ENCODE results near the gene UBXN2A.

DNA sequence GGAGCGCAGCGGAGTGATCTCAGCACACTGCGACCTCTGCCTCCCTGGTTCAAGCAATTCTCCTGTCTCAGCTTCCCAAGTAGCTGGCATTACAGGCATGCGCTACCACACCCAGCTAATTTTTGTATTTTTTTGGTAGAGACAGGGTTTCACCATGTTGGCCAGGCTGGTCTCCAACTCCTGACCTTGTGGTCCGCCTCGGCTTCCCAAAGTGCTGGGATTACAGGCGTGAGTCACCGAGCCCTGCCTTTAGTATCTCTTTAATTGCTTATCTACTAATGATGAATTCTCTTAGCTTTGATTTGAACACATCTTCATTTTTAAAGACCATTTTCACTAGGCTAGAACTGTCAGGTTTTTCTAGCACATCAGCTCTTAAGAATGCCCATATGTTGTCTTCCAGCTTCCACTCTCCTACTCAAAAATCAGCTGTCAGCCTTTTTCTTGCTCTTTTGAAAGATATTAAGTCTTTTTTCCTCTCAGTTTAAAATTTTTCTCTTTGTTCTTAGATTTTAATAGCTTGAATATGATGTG is 53.5 kb downstream of the UBXN2A start:
- TF ChIP-seq, protein P1, sequence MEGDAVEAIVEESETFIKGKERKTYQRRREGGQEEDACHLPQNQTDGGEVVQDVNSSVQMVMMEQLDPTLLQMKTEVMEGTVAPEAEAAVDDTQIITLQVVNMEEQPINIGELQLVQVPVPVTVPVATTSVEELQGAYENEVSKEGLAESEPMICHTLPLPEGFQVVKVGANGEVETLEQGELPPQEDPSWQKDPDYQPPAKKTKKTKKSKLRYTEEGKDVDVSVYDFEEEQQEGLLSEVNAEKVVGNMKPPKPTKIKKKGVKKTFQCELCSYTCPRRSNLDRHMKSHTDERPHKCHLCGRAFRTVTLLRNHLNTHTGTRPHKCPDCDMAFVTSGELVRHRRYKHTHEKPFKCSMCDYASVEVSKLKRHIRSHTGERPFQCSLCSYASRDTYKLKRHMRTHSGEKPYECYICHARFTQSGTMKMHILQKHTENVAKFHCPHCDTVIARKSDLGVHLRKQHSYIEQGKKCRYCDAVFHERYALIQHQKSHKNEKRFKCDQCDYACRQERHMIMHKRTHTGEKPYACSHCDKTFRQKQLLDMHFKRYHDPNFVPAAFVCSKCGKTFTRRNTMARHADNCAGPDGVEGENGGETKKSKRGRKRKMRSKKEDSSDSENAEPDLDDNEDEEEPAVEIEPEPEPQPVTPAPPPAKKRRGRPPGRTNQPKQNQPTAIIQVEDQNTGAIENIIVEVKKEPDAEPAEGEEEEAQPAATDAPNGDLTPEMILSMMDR (IDR thresholded peaks at IDR 0.05 in 2 of 3, conservative IDR thresholded peaks at IDR 0.05 in 1 of 3; ENCODE audit: control insufficient read depth in 2 of 3, extremely low read depth in 1 of 3, insufficient read depth in 1 of 3, low read depth in 3 of 3, low read length in 3 of 3): no peak
- TF ChIP-seq RFX5 (IDR thresholded peaks at IDR 0.05; ENCODE audit: low read depth, low read length) (no peak), RBBP5 (conservative IDR thresholded peaks at IDR 0.05) (no peak), BHLHE40 (IDR thresholded peaks at IDR 0.05; ENCODE audit: borderline replicate concordance in 1 of 2, low read depth in 2 of 2, low read length in 1 of 2) (no peak), BMI1 (IDR thresholded peaks at IDR 0.05; ENCODE audit: borderline replicate concordance) (no peak), EP300 (IDR thresholded peaks at IDR 0.05; ENCODE audit: borderline replicate concordance in 1 of 2, control insufficient read depth in 1 of 2, low read depth in 2 of 2, low read length in 2 of 2) (no peak), NFIC (IDR thresholded peaks at IDR 0.05; ENCODE audit: low read depth, low read length) (no peak)
